ENCODE measurements around the gene IGSF11. TPM values are rescaled to one million over a fixed set of nuclear protein-coding genes. Genes with fewer than 3 reads are reported as not detected.
A peak's percentile ranks its signal among the peaks of the same experiment; 100 is the strongest.

IGSF11 gene
- total RNA-seq, 8 experiments from 2014 or later = 0.20 to 4.1 (median 1.8) TPM

DNA sequence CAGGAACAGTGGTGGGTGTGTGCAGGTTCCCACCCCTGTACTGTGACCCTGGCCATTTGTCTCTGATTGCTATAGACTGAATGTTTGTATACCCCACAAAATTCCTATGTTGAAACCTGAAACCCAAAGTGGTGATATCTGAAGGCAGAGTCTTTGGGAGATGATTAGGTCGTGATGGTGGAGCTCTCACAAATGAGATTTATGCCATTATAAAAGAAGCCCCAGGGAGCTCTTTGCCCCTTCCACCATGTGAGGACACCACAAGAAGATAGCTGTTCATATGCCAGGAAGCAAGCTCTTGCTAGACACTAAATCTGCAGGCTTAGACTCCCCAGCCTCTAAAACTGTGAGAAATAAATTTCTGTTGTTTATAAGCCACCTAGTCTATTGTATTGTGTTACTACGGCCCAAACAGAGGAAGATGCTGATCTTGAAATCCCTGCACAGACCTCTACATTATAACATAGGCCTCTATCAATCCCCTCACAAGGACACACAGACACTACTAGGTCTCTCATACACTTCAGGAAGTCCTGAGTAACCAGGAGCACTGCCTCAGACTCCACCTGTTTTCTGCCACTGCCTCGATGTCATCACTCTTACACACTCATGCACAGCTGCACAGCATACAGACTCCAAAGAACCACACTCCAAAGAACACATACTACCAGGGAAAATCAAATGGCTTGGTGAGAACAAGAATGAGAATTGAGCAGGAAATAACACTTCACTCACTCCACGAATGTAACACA lies 14.7 kb downstream of the IGSF11 start:
- H3K27ac ChIP-seq = no peak overlapping the region
- ATAC-seq (replicated peaks in 6 of 8) = peak in 2 of 8 experiments; percentile 22 to 31
- 0 to 67% (median 49%) methylated on average over 1 to 4 of the region's 4 CpGs for WGBS, 10 experiments
- H3K4me1 ChIP-seq (replicated peaks in 1 of 2) = peaks cover 6 to 18% of the 10 kb centered on the region in 2 donors
- H3K4me3 ChIP-seq = no peak overlapping the region
- in situ Hi-C loops (cut with MboI; ENCODE audit: low pct_unique_long_range_greater_than_20kb in 2 of 9, low sequenced_read_pairs in 9 of 9, unreplicated experiment in 9 of 9) = no loop called here

DNA sequence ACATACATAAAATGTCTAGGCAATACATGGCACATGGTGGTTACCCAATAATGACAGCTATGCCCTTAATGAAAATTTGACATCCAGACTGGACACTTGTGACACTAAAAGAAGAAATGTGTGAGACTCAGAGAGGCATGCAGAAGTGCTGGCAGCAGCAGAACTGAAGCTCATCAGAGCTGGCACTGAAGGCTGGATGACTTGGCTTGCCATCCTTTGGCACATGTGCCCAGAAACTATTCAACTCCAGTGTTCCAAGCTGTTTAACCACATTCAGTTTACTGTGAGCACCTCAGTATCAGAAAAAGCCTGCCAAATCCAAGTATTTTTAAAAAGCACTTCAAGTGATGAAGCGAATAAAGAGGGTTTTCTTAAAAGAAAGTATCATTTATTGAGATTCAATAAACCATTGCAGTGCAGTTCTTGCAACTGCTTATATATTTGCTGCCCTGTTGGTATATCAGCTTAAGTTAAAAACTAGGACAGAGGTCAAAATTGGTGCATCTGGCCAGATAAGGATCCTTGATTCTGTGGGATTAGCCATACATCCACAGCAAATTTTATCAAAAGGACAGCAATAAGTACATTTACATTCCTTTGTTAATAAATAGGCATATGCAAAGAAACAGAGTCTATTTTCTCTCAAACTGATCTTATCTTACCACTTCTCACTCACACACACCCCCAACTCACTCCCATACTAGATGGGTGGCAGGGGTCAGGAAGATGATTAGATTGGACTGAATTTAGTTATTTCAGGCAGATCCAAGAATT lies 15.8 kb downstream of the IGSF11 start:
- Histone ChIP-seq H3K27ac (no peak overlapping the region), H3K4me3 (no peak overlapping the region), H3K4me1 (replicated peaks in 1 of 2) (peaks cover 6 to 18% of the 10 kb centered on the region in 2 donors)
- 63 to 100% (median 94%) methylated on average over 1 of the region's 1 CpG; no CpG with 5 or more reads in 2 of the 10 experiments for WGBS, 10 experiments
- ATAC-seq (replicated peaks in 6 of 8) = no peak
- in situ Hi-C loops (cut with MboI; ENCODE audit: low pct_unique_long_range_greater_than_20kb in 2 of 9, low sequenced_read_pairs in 9 of 9, unreplicated experiment in 9 of 9) = no loop called here

DNA sequence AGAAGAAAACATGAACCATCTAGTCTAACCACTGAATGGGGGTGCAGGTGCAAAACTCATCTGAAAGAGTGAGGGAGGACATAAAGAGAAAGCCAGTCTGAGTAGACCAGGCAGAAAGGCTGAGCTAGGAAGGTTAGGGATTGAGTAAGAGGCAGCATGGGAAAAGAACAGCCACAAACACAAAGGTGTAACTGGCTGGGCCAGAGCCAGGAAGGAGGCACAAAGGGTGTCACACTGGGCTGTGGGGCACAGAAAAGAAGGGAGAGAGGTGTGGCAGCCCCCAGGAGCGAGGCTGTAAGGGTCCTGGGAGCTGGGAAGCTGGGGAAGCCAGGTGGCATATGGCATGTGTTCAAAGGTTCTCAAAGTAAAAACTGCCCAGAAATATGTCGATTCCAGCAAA lies 18.7 kb downstream of the IGSF11 start:
- Histone ChIP-seq H3K4me3 (no peak overlapping the region), H3K27ac (no peak overlapping the region), H3K4me1 (replicated peaks in 1 of 2) (peaks cover 6 to 18% of the 10 kb centered on the region in 2 donors)
- WGBS, 10 experiments = 0 to 100% (median 77%) methylated on average over 1 to 2 of the region's 2 CpGs; no CpG with 5 or more reads in 2 of the 10 experiments
- in situ Hi-C loops (cut with MboI; ENCODE audit: low pct_unique_long_range_greater_than_20kb in 2 of 9, low sequenced_read_pairs in 9 of 9, unreplicated experiment in 9 of 9) = no loop called here
- ATAC-seq (replicated peaks in 6 of 8) = peak in 1 of 8 experiments; percentile 40

DNA sequence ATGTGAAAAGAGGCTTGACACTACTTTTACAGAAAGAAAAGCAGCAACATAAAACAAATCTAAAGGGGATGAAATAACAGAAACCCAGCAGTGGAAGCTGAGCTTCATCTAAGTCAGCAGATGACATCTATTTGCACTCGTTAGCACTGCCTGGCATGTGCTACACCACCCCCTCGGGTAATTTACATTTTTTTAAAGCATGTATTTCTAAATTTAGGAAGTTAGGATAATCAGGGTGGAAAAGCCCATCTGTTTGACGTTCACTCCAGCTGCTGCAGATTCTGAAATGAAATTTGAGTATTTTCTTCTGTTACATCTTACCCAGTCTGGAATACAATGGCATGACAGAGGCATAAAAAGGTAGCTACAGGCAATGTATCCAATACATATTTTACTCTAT lies 20.7 kb downstream of the IGSF11 start:
- WGBS, 10 experiments = 0 to 79% (median 55%) methylated on average over 2 to 3 of the region's 3 CpGs; no CpG with 5 or more reads in 1 of the 10 experiments
- ATAC-seq (replicated peaks in 6 of 8) = peak in 3 of 8 experiments; percentile 62 to 96 (median 90)
- no peak overlapping the region for H3K27ac ChIP-seq
- peaks cover 6 to 11% of the 10 kb centered on the region in 2 donors for H3K4me1 ChIP-seq (replicated peaks in 1 of 2)
- no peak overlapping the region for H3K4me3 ChIP-seq
- in situ Hi-C loops (cut with MboI; ENCODE audit: low pct_unique_long_range_greater_than_20kb in 2 of 9, low sequenced_read_pairs in 9 of 9, unreplicated experiment in 9 of 9) = no loop called here

DNA sequence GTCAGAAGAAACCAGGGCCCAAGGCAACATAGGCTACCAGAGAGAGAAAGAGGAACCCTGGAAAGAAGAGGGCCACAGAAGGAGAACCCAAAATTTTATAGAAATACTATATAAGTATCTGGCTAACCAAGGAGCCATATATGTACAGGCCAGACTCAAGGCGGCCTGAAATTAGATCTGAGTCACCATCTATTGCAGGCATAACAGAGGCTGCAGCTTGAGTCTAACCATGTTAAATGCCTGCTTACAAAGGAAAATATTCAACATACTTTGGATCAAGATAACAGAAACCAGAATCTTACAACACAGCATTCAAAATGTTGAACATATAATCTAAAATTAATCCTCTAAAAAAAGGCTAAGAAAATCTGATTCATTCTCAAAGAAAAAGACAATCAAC lies 23.1 kb downstream of the IGSF11 start:
- Histone ChIP-seq H3K27ac (no peak overlapping the region), H3K4me3 (no peak overlapping the region), H3K4me1 (replicated peaks in 1 of 2) (peaks cover 6 to 8% of the 10 kb centered on the region in 2 donors)
- ATAC-seq (replicated peaks in 6 of 8) = no peak
- WGBS, 10 experiments = 50 to 100% (median 100%) methylated on average over 1 of the region's 1 CpG; no CpG with 5 or more reads in 2 of the 10 experiments
- in situ Hi-C loops (cut with MboI; ENCODE audit: low pct_unique_long_range_greater_than_20kb in 2 of 9, low sequenced_read_pairs in 9 of 9, unreplicated experiment in 9 of 9) = no loop called here

DNA sequence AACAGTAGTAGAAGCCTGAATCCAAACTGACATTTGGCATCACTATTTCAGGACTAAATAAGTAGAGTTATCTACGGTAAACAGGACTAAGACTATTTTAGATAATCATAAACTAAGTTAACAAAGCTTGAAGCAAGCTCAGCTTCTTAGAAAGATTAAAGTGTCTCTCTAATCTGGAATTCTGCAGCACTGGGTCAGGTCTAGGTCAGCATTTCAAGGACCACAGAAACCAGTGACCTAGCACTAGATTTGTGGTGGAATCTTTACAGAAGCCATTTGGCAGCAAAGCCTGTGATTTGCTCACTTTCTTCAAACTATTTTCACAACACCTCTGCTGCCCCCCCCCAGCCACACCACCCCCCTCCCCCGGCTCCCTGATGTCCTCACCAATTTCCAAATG lies 37.5 kb downstream of the IGSF11 start:
- Histone ChIP-seq H3K4me3 (no peak overlapping the region), H3K4me1 (replicated peaks in 1 of 2) (peaks cover 0 to under 1% of the 10 kb centered on the region in 2 donors), H3K27ac (no peak overlapping the region)
- 11 to 100% (median 80%) methylated on average over 1 of the region's 2 CpGs; no CpG with 5 or more reads in 1 of the 10 experiments for WGBS, 10 experiments
- in situ Hi-C loops (cut with MboI; ENCODE audit: low pct_unique_long_range_greater_than_20kb in 2 of 9, low sequenced_read_pairs in 9 of 9, unreplicated experiment in 9 of 9) = no loop called here
- ATAC-seq (replicated peaks in 6 of 8) = no peak

DNA sequence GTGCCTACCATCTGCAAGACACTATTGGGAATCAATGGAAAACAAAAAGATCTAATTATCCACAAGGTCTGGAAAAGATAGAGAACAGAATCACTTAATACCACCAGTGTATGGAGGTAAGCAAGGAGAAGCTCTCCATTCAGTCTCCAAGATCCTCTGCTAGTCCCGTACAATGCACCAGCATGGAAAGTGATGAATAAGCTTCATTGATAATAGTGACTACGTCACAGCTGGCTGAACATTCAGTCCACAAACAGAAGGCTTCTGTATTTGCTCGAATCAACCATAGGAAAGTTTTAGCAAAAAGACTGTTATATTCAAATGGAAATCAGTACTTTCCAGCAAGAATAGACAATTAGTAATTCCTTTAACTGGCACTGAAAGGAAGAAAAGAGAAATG lies 42.9 kb downstream of the IGSF11 start:
- Histone ChIP-seq H3K4me1 (replicated peaks in 1 of 2) (peaks cover 26 to 40% of the 10 kb centered on the region in 2 donors), H3K27ac (peak overlapping the region in 1 of 2 donors; percentile 16), H3K4me3 (no peak overlapping the region)
- WGBS, 10 experiments = 0 to 66% (median 8%) methylated on average over 2 to 3 of the region's 3 CpGs
- in situ Hi-C loops (cut with MboI; ENCODE audit: low pct_unique_long_range_greater_than_20kb in 2 of 9, low sequenced_read_pairs in 9 of 9, unreplicated experiment in 9 of 9) = no loop called here
- peak in 5 of 8 experiments; percentile 86 to 93 (median 89) for ATAC-seq (replicated peaks in 6 of 8)

DNA sequence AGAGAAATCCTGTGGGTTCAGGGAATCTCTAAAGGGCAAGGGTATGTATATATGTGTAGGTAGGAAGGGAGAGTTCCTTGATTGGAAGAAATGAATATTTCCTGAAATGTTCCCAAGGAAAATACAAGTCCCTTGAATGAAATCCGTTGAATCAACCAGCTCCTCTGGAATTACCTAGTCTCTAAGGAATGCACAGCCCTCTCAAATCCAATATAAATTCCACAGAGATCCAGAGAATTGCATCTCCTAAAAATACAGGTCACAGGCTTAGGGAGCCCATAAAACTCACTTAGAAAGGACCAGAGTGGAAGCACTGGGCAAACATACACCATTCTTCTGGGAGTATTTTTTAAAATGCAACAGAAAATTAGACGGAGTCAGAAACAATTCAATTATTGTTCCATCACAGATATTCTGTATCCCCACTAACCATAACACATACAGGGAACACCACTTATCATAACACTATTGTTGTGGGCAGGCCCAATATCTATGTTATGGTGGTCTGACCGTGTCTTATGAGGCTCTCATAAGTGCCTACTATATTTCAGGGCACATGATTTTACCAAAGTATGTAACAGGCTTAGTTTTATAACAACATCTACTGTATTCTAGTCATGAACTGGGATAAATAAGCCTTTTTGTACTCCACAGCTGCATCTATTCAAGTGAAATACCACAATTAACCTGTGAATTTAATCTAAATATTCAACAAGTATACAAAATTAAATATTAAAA lies 43.7 kb downstream of the IGSF11 start:
- H3K4me3 ChIP-seq = no peak overlapping the region
- H3K4me1 ChIP-seq (replicated peaks in 1 of 2) = peaks cover 26 to 40% of the 10 kb centered on the region in 2 donors

DNA sequence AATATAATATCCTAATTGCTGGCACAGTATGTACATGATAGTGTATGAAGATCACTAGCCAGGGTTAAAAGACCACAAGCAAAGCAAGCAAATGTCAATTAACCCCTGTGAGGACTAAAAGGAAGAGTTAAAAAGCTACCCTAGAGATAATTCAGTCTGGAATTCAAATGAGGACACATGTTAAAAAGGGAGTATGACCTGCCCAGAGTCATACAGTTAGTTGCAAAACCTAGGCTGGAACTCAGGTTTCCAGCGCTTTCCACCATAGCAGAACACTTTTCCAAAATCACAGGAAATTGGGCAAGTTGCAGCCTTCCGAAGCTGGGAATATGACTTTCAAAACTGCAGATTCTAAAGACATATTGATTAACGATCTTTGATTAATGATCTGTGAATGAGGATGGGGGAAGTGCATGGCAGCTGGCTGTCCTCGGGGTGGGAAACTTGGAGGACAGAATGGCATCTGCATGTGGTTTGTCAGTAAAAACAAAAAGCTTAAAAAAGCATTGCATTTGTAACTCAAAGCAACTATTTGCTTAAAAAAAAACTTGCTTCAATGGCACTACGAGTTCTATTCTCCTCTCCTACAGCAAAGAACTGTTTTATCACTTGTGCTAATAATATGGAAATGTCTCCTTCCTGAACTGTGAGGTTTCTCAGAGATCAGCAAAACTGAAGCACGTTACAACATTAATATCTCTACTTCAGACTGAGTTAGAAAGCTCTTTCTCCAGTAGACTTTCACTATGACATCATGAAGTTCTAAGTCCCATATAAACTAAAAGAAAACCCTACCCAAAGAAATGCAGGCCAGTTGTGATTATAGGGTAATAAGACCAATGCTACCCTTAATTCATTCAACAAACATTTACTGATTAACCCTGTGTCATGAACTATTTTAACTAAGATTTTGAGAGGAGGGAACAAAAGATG lies 46.2 kb downstream of the IGSF11 start:
- H3K27ac ChIP-seq = peak overlapping the region in 1 of 2 donors; percentile 56
- no peak overlapping the region for H3K4me3 ChIP-seq
- peaks cover 29 to 45% of the 10 kb centered on the region in 2 donors for H3K4me1 ChIP-seq (replicated peaks in 1 of 2)
- 0 to 40% (median 22%) methylated on average over 1 to 6 of the region's 6 CpGs; no CpG with 5 or more reads in 1 of the 10 experiments for WGBS, 10 experiments
- in situ Hi-C loops (cut with MboI; ENCODE audit: low pct_unique_long_range_greater_than_20kb in 2 of 9, low sequenced_read_pairs in 9 of 9, unreplicated experiment in 9 of 9) = no loop called here
- ATAC-seq (replicated peaks in 6 of 8) = peak in 5 of 8 experiments; percentile 37 to 55 (median 44)

More for the DNA sequence above, 43.7 kb downstream of the IGSF11 start:
- ATAC-seq (replicated peaks in 6 of 8) = no peak
- in situ Hi-C loops (cut with MboI; ENCODE audit: low pct_unique_long_range_greater_than_20kb in 2 of 9, low sequenced_read_pairs in 9 of 9, unreplicated experiment in 9 of 9) = no loop called here
- H3K27ac ChIP-seq = no peak overlapping the region
- WGBS, 10 experiments = 5 to 95% (median 47%) methylated on average over 2 to 3 of the region's 3 CpGs; no CpG with 5 or more reads in 3 of the 10 experiments

DNA sequence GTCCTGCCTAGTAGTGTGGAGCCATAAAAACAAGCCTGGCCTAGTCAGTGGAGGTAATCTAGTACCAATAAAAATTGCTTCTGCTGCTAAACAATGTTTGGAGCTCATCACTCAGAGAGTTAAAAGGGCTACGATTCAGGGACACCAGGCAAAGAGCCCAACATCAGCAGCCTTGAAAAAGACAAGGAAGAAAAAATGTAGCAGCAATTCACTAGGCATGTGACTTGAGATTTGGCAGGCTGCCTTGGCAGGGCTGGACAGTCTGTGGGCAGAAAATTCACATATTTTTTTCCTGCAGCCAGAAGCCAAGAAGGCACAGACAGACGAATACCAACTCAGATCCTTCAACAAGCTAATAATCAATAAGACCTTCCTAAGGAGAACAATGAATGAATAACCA lies 47.2 kb downstream of the IGSF11 start:
- in situ Hi-C loops (cut with MboI; ENCODE audit: low pct_unique_long_range_greater_than_20kb in 2 of 9, low sequenced_read_pairs in 9 of 9, unreplicated experiment in 9 of 9) = no loop called here
- peaks cover 29 to 45% of the 10 kb centered on the region in 2 donors for H3K4me1 ChIP-seq (replicated peaks in 1 of 2)
- no peak overlapping the region for H3K27ac ChIP-seq
- no peak overlapping the region for H3K4me3 ChIP-seq
- ATAC-seq (replicated peaks in 6 of 8) = peak; percentile 39 to 87 (median 65)
- 0 to 54% (median 20%) methylated on average over 1 to 2 of the region's 2 CpGs; no CpG with 5 or more reads in 1 of the 10 experiments for WGBS, 10 experiments

DNA sequence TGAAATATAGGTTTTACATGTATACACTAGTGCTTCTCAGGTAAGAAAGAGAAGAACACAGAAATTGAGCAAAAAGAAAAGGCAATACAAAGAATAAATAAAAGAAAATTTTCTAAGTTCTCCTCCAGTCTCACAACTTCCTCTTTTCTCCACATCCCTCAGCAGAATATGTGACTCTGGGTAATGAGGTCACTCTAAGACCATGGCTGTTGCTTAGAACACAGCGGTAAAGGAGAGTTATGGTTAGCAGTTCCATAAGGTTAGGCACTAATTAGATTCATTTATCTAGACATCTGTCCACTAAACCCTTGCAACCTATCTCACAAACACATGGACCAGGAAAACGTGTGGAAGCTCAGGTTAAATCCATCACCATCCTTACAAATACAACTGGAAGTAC lies 47.9 kb downstream of the IGSF11 start:
- in situ Hi-C loops (cut with MboI; ENCODE audit: low pct_unique_long_range_greater_than_20kb in 2 of 9, low sequenced_read_pairs in 9 of 9, unreplicated experiment in 9 of 9) = no loop called here
- no peak for ATAC-seq (replicated peaks in 6 of 8)
- no peak overlapping the region for H3K4me3 ChIP-seq

DNA sequence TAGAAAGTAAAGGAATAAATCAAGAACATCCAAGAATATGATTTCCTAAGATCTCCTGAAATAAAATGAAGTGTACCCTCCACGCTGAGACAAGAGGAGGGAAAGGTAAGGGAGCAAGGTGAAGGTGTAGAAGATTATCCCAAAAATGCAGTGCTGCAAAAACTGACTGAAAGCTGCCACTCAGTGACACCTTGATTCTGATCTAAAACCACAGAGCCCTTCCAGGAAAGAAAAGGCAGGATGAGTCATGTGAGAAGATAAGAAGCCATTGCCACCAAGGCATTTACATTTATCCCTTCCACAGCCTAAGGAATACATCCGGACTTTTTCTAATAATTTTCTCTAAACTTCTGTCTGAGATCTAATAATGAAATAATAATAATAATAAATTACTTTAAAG lies 49.9 kb downstream of the IGSF11 start:
- WGBS, 10 experiments = 4 to 94% (median 81%) methylated on average over 1 to 2 of the region's 2 CpGs; no CpG with 5 or more reads in 2 of the 10 experiments
- H3K27ac ChIP-seq = no peak overlapping the region
- in situ Hi-C loops (cut with MboI; ENCODE audit: low pct_unique_long_range_greater_than_20kb in 2 of 9, low sequenced_read_pairs in 9 of 9, unreplicated experiment in 9 of 9) = no loop called here
- no peak for ATAC-seq (replicated peaks in 6 of 8)
- H3K4me3 ChIP-seq = no peak overlapping the region
- H3K4me1 ChIP-seq (replicated peaks in 1 of 2) = peaks cover 19 to 23% of the 10 kb centered on the region in 2 donors

More for the DNA sequence above, 47.9 kb downstream of the IGSF11 start:
- peaks cover 29 to 41% of the 10 kb centered on the region in 2 donors for H3K4me1 ChIP-seq (replicated peaks in 1 of 2)
- no peak overlapping the region for H3K27ac ChIP-seq
- WGBS, 10 experiments = 20 to 100% (median 57%) methylated on average over 1 to 2 of the region's 2 CpGs; no CpG with 5 or more reads in 5 of the 10 experiments

All from motor neuron (in vitro differentiated cells).